Chondrocyte (in vitro differentiated cells): Measurements from ENCODE around the gene MRPL58. TPM values are rescaled to one million over a fixed set of nuclear protein-coding genes. Genes with fewer than 3 reads are reported as not detected.
"Not testable (repeated sequence)": the region's sequence is repeated elsewhere in the genome, so short reads cannot be mapped to it uniquely, and the experiment has no call there.

Experiments
- DNase-seq: peaks from one replicate; pipeline ENCODE4 v3.0.0; 2021; ENCODE audit warnings: mixed read lengths, low spot score
- H3K27ac Mint-ChIP-seq: one replicate; pipeline ENCODE4 v1.8.0; 2021; ENCODE audit warnings: mild to moderate bottlenecking, moderate library complexity, mixed read lengths; ENCODE audit not compliant: unreplicated experiment
- H3K27me3 Mint-ChIP-seq: 2 replicates; pipeline ENCODE4 v1.8.0; 2021; ENCODE audit warnings: low read depth, mixed read lengths
- H3K36me3 Mint-ChIP-seq: 2 replicates; pipeline ENCODE4 v1.8.0; 2021; ENCODE audit warnings: low read depth, mixed read lengths
- H3K4me1 Mint-ChIP-seq: 2 replicates; pipeline ENCODE4 v1.8.0; 2021; ENCODE audit warnings: low read depth, mild to moderate bottlenecking, mixed read lengths
- H3K4me3 Mint-ChIP-seq: one replicate; pipeline ENCODE4 v1.8.0; 2021; ENCODE audit warnings: mild to moderate bottlenecking, moderate library complexity, mixed read lengths; ENCODE audit not compliant: unreplicated experiment
- H3K9me3 Mint-ChIP-seq: 2 replicates; pipeline ENCODE4 v1.8.0; 2021; ENCODE audit warnings: low read depth, mixed read lengths
- total RNA-seq: library from RNA; stranded (reverse); gene quantifications from 3 replicates; pipeline ENCODE4 v1.2.1, GENCODE V29; 2021
- TF ChIP-seq, protein P1 (sequence below): fragments of 200-600 bp; sonication (generic); IDR thresholded peaks from 2 replicates; pipeline ENCODE4 v1.5.0; 2021; ENCODE audit warnings: antibody characterized with exemption, mild to moderate bottlenecking, moderate library complexity

MRPL58 gene
- total RNA-seq, 1 donor from 2014 or later = 18.9 TPM

DNA sequence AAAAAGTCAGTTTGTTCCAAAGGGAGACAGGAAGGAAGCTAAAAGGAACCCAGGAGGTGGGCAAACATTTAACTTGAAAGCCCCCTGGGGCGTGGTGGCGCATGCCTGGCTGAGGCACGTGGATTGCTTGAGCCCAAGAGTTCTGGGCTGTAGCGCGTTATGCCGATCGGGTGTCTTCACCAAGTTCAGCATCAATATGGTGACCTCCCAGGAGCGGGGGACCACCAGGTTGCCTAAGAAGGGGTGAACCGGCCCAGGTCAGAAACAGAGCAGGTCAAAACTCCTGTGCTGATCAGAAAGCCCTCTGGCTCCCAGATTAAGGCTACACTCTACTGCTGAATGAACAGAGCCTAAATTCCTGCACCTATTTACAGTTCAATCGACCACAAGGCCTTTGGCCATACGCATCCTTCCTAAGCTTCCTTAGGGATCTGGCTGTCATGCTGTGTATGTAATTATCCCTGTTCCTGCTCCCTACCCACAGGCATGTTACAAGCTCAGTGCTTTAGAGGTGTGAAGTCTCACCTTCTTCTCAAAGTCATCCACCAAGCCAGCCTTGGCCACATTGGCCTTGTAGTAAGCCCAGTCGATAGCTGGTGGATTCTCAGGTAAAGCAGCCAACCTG is 29.3 kb downstream of the MRPL58 start:
- DNase-seq = no peak
- H3K9me3 Mint-ChIP-seq = no peaks in the 10 kb centered on the region
- H3K27me3 Mint-ChIP-seq = no peaks in the 10 kb centered on the region
- no peak overlapping the region for H3K4me3 Mint-ChIP-seq
- TF ChIP-seq, protein P1, sequence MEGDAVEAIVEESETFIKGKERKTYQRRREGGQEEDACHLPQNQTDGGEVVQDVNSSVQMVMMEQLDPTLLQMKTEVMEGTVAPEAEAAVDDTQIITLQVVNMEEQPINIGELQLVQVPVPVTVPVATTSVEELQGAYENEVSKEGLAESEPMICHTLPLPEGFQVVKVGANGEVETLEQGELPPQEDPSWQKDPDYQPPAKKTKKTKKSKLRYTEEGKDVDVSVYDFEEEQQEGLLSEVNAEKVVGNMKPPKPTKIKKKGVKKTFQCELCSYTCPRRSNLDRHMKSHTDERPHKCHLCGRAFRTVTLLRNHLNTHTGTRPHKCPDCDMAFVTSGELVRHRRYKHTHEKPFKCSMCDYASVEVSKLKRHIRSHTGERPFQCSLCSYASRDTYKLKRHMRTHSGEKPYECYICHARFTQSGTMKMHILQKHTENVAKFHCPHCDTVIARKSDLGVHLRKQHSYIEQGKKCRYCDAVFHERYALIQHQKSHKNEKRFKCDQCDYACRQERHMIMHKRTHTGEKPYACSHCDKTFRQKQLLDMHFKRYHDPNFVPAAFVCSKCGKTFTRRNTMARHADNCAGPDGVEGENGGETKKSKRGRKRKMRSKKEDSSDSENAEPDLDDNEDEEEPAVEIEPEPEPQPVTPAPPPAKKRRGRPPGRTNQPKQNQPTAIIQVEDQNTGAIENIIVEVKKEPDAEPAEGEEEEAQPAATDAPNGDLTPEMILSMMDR = no peak
- peaks cover 16% of the 10 kb centered on the region for H3K4me1 Mint-ChIP-seq
- H3K27ac Mint-ChIP-seq = no peak overlapping the region
- H3K36me3 Mint-ChIP-seq = peaks cover 11% of the 10 kb centered on the region

DNA sequence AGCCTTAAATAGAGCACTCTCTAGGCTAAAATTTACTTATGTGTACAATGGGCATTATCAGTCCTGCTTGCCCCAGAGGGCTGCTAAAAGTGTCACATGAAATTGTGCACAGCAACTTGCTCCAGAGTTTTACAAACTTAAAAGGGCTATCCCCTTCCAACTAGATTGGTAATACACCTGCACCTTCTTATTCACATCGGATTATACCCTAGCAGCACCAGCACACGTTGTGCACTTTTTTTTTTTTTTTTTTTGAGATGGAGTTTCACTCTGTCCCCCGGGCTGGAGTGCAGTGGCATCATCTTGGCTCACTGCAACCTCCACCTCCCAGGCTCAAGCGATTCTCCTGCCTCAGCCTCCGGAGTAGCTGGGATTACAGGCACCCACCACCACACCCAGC is 31.3 kb downstream of the MRPL58 start:
- not testable (repeated sequence) for H3K9me3 Mint-ChIP-seq, DNase-seq, H3K27ac Mint-ChIP-seq, H3K36me3 Mint-ChIP-seq, H3K27me3 Mint-ChIP-seq, H3K4me3 Mint-ChIP-seq
- peaks cover 28% of the 10 kb centered on the region for H3K4me1 Mint-ChIP-seq

DNA sequence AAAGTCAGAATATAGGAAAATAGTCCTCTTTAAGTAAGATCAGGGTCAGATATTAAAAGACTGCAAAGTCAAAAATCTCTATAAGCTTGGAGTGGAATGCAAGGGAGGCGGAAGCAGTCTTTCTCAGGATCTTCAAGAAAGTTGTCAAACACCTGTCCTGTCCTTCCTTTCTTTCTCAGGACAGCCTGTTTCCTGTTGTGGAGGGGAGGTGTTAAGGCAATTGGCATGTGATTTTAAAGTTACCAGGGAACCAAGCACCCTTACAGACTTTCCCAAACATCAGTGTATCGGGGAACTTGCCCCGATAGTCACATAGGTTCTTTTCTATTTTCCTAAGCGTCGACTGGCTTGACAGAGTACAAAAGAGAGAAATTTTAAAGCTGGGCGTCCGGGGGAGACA is 32.2 kb downstream of the MRPL58 start:
- DNase-seq = no peak
- peaks cover 34% of the 10 kb centered on the region for H3K4me1 Mint-ChIP-seq
- peaks cover 4% of the 10 kb centered on the region for H3K36me3 Mint-ChIP-seq
- H3K27ac Mint-ChIP-seq = peak overlapping the region; percentile 54
- H3K9me3 Mint-ChIP-seq = no peaks in the 10 kb centered on the region
- no peaks in the 10 kb centered on the region for H3K27me3 Mint-ChIP-seq
- peak overlapping the region; percentile 31 for H3K4me3 Mint-ChIP-seq
- TF ChIP-seq, protein P1 = no peak

DNA sequence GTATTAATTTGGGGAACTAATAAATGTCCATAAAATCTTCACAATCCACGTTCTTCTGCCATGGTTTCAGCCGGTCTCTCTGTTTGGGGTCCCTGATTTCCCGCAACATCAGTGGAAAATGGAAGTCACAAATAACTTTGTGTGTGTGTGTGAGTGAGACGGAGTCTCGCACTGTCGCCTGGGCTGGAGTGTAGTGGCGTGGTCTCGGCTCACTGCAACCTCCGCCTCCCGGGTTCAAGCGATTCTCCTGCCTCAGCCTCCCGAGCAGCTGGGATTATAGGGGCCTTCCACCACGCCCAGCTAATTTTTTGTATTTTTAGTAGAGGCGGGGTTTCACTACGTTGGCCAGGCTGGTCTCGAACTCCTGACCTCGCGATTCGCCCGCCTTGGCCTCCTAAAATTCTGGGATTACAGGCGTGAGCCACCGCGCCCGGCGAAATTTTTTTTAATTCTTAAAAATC is 33.5 kb downstream of the MRPL58 start:
- peak overlapping the region; percentile 97 for H3K27ac Mint-ChIP-seq
- not testable (repeated sequence) for H3K9me3 Mint-ChIP-seq, DNase-seq, H3K36me3 Mint-ChIP-seq, H3K27me3 Mint-ChIP-seq
- peaks cover 34% of the 10 kb centered on the region for H3K4me1 Mint-ChIP-seq
- peak overlapping the region; percentile 95 for H3K4me3 Mint-ChIP-seq

DNA sequence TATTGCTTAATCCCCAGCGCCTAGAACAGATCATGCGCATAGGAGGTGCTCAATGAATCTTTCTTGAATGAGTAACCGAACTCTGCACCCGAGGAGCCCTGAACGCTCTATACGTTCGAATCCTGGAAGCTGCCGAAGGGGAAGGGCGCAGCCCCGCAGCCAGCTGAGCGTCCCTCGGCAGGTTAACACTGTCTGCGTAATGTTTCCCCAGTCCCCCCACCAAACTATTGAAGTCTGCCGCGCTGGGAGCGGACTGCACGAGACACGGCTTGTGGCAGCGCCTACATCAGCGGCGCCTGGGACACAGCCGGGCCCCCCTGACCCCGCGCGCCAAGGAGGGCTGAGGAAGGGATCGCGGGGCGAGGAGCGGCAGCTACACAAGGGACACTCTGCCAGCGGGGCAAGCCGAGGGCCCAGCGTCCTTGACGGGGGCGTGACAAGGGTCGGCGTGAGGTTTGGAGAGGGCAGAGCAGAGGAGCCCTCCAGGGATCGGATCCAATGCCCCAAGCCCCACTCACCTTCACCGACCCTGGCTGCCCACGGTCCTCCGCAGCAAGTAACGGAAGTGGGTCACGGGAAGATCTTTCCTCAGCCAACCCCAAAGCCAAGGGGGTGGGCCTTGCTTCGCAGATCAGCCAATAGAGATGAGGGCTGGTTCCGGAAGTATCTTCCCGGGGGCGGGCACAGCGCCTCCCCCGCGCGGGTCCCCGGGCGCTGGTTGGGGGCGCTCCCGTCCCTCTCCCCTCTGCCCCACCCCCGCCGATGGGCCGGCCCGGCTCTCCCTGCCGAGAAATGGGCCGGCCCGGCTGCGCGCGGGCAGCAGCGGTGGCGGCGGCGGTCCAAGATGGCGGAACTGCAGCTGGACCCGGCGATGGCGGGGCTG is 34.2 kb downstream of the MRPL58 start, which contains the start of the genes ATP5PD and KCTD2:
Gene ATP5PD (minus strand): TSS at position 563 of the 883 bp plus-strand sequence. CDS start 4,319 bp downstream, outside the sequence.
Gene KCTD2 (plus strand): TSS at position 819 of the 883 bp plus-strand sequence. CDS start 26 bp downstream, at position 845.
- H3K4me3 Mint-ChIP-seq = peak within 1 kb of the TSS; percentile 96
- H3K9me3 Mint-ChIP-seq = no peaks in the 10 kb centered on the region
- H3K27me3 Mint-ChIP-seq = no peaks in the 10 kb centered on the region
- TF ChIP-seq, protein P1 = peak; percentile 33
- H3K27ac Mint-ChIP-seq = peak within 1 kb of the TSS; percentile 97
- H3K4me1 Mint-ChIP-seq = peaks cover 34% of the 10 kb centered on the region
- peaks cover 2% of the 10 kb centered on the region for H3K36me3 Mint-ChIP-seq
- DNase-seq = peak; percentile 96

DNA sequence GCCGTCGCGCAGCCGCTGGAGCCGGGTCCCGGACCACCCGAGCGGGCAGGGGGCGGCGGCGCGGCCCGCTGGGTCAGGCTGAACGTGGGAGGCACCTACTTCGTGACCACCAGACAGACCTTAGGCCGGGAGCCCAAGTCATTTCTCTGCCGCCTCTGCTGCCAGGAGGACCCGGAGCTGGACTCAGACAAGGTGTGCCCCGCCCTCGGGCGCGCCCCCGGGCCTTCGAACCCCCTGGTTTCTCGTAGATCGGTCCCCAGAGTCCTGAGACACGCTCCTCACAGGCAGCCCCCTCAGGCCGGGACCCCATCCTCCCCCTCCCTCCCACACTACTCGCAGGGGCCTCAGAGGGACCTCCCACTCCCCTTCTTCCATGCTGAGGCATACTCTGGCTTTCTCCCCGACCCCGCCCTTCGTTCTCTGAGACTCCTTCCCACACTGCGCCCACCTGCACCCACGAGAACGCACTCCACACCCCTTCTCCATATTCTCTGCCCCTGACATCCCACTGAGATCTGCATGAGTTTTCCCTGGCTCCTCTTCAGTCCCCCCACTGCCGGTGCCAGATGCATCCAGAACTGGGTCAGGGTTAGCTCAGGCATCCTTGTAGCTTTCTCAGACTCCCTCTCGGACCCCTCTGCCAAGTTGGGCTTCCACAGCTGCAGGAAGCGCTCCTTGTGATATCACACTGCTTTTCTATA is 35.1 kb downstream of the MRPL58 start:
- Mint-ChIP-seq H3K27me3 (no peaks in the 10 kb centered on the region), H3K27ac (peak overlapping the region; percentile 87), H3K36me3 (peaks cover 4% of the 10 kb centered on the region), H3K4me3 (peak overlapping the region; percentile 96), H3K9me3 (no peaks in the 10 kb centered on the region), H3K4me1 (peaks cover 34% of the 10 kb centered on the region)
- TF ChIP-seq, protein P1 = no peak
- no peak for DNase-seq
